Vagina (tissue), 2 donors: ENCODE data around the gene SSX2IP.
"Not testable (repeated sequence)": the region's sequence is repeated elsewhere in the genome, so short reads cannot be mapped to it uniquely, and the experiment has no call there.

Experiments used
- POLR2A ChIP-seq, 2 donors: fragments of 450-650 bp; IDR thresholded peaks; one replicate each; pipeline ENCODE4 v1.6.1; 2017; ENCODE audit warnings: antibody characterized with exemption in 2 of 2, mild to moderate bottlenecking in 2 of 2, moderate library complexity in 2 of 2
- TF ChIP-seq, protein P1 (sequence below), 3 experiments: fragments of 450-650 bp in 2 of 3; fragments of 200-600 bp in 1 of 3; sonication (generic) in 1 of 3; IDR thresholded peaks; one replicate each; pipeline ENCODE4 v1.5.1; 2017 to 2019; ENCODE audit warnings: antibody characterized with exemption in 3 of 3, mild to moderate bottlenecking in 2 of 3, moderate library complexity in 2 of 3

GRCh38 chr1:84639731-84640130, 50.5 kb downstream of the SSX2IP start:
- TF ChIP-seq, protein P1, sequence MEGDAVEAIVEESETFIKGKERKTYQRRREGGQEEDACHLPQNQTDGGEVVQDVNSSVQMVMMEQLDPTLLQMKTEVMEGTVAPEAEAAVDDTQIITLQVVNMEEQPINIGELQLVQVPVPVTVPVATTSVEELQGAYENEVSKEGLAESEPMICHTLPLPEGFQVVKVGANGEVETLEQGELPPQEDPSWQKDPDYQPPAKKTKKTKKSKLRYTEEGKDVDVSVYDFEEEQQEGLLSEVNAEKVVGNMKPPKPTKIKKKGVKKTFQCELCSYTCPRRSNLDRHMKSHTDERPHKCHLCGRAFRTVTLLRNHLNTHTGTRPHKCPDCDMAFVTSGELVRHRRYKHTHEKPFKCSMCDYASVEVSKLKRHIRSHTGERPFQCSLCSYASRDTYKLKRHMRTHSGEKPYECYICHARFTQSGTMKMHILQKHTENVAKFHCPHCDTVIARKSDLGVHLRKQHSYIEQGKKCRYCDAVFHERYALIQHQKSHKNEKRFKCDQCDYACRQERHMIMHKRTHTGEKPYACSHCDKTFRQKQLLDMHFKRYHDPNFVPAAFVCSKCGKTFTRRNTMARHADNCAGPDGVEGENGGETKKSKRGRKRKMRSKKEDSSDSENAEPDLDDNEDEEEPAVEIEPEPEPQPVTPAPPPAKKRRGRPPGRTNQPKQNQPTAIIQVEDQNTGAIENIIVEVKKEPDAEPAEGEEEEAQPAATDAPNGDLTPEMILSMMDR (IDR thresholded peaks at IDR 0.05) = not testable (repeated sequence)
- not testable (repeated sequence) for TF ChIP-seq POLR2A (IDR thresholded peaks at IDR 0.05)
